CD14-positive monocyte (primary cell): Measurements from ENCODE around the gene SGMS1. TPM values are rescaled to one million over a fixed set of nuclear protein-coding genes. Genes with fewer than 3 reads are reported as not detected.

ENCODE experiments used
- DNase-seq, 3 donors: peaks; one replicate each; pipeline ENCODE4 v3.0.0-alpha.2; 2011 to 2022
- H2AFZ ChIP-seq: 2 replicates; pipeline ENCODE4 v1.6.0; 2012; ENCODE audit warnings: mild to moderate bottlenecking, low read depth, low read length, inconsistent platforms; ENCODE audit not compliant: insufficient read depth, poor library complexity, severe bottlenecking
- H3K27ac ChIP-seq, 2 donors: 1 replicate in 1 of 2; 2 replicates in 1 of 2; pipeline ENCODE4 v1.5.1; 2012 to 2013; ENCODE audit warnings: low read length in 2 of 2, control low read depth in 1 of 2, inconsistent platforms in 1 of 2, low read depth in 1 of 2, mild to moderate bottlenecking in 1 of 2
- H3K27me3 ChIP-seq, 2 donors: one replicate each; pipeline versions ENCODE4 v1.6.0 to v1.6.1; 2011 to 2013; ENCODE audit warnings: low read length in 2 of 2; ENCODE audit not compliant: control insufficient read depth in 2 of 2, insufficient read depth in 2 of 2
- H3K36me3 ChIP-seq, 2 donors: replicated peaks in 1 of 2; 1 replicate in 1 of 2; 2 replicates in 1 of 2; pipeline versions ENCODE4 v1.5.1 to v1.6.1; 2012 to 2013; ENCODE audit warnings: low read length in 2 of 2, control low read depth in 1 of 2, inconsistent platforms in 1 of 2, mild to moderate bottlenecking in 1 of 2; ENCODE audit not compliant: insufficient read depth in 2 of 2, control insufficient read depth in 1 of 2
- H3K4me1 ChIP-seq, 2 donors: 1 replicate in 1 of 2; 2 replicates in 1 of 2; pipeline versions ENCODE4 v1.5.1 to v1.6.1; 2012 to 2013; ENCODE audit warnings: low read length in 2 of 2, control low read depth in 1 of 2, inconsistent platforms in 1 of 2, mild to moderate bottlenecking in 1 of 2, moderate library complexity in 1 of 2; ENCODE audit not compliant: insufficient read depth in 2 of 2, control insufficient read depth in 1 of 2
- H3K4me2 ChIP-seq: replicated peaks from 2 replicates; pipeline ENCODE3; 2012; ENCODE audit warnings: low read length, moderate library complexity, mild to moderate bottlenecking; ENCODE audit not compliant: poor library complexity, severe bottlenecking; ENCODE audit errors: extremely low read depth
- H3K4me3 ChIP-seq, 3 experiments: fragments of 200-600 bp in 1 of 3; sonication (generic) in 1 of 3; replicated peaks in 1 of 3; 1 replicate in 2 of 3; 2 replicates in 1 of 3; pipeline ENCODE4 v1.5.1; 2011 to 2013; ENCODE audit warnings: low read length in 3 of 3, mild to moderate bottlenecking in 3 of 3, control low read depth in 2 of 3, low read depth in 2 of 3, inconsistent platforms in 1 of 3, moderate library complexity in 1 of 3
- H3K79me2 ChIP-seq: 2 replicates; pipeline ENCODE4 v1.6.0; 2012; ENCODE audit warnings: mild to moderate bottlenecking, control low read depth, inconsistent platforms, low read length, moderate library complexity; ENCODE audit not compliant: insufficient read depth
- H3K9ac ChIP-seq: 2 replicates; pipeline ENCODE4 v1.6.0; 2017; ENCODE audit warnings: low read length, mild to moderate bottlenecking; ENCODE audit not compliant: insufficient read depth, poor library complexity, severe bottlenecking
- H3K9me3 ChIP-seq, 2 donors: replicated peaks in 1 of 2; 1 replicate in 1 of 2; 2 replicates in 1 of 2; pipeline versions ENCODE4 v1.5.1 to v1.6.1; 2012 to 2013; ENCODE audit warnings: low read length in 2 of 2, control low read depth in 1 of 2; ENCODE audit not compliant: control insufficient read depth in 1 of 2, insufficient read depth in 1 of 2
- H4K20me1 ChIP-seq: 2 replicates; pipeline ENCODE4 v1.6.0; 2012; ENCODE audit warnings: mild to moderate bottlenecking, low read length, control low read depth, moderate library complexity; ENCODE audit not compliant: insufficient read depth
- H3K27ac Mint-ChIP-seq, 7 donors: one replicate each; pipeline ENCODE4 v1.8.0; 2020; ENCODE audit warnings: mild to moderate bottlenecking in 7 of 7, mixed read lengths in 7 of 7, moderate library complexity in 6 of 7, inconsistent platforms in 2 of 7
- H3K27me3 Mint-ChIP-seq, 3 donors: one replicate each; pipeline ENCODE4 v1.8.0; 2021 to 2022; ENCODE audit warnings: low read depth in 3 of 3, mild to moderate bottlenecking in 3 of 3, mixed read lengths in 3 of 3, moderate library complexity in 3 of 3, inconsistent platforms in 1 of 3
- H3K36me3 Mint-ChIP-seq, 2 donors: one replicate each; pipeline ENCODE4 v1.8.0; 2020; ENCODE audit warnings: mixed read lengths in 2 of 2, inconsistent platforms in 1 of 2, mild to moderate bottlenecking in 1 of 2
- H3K4me1 Mint-ChIP-seq: one replicate; pipeline ENCODE4 v1.8.0; 2020; ENCODE audit warnings: mild to moderate bottlenecking, mixed read lengths
- H3K4me3 Mint-ChIP-seq, 2 donors: one replicate each; pipeline ENCODE4 v1.8.0; 2020; ENCODE audit warnings: mild to moderate bottlenecking in 2 of 2, mixed read lengths in 2 of 2, moderate library complexity in 1 of 2
- H3K9me3 Mint-ChIP-seq, 7 donors: one replicate each; pipeline ENCODE4 v1.8.0; 2020 to 2022; ENCODE audit warnings: mixed read lengths in 7 of 7, mild to moderate bottlenecking in 6 of 7, moderate library complexity in 6 of 7, inconsistent platforms in 2 of 7
- CTCF ChIP-seq: fragments of 200-600 bp; IDR thresholded peaks from one replicate; pipeline ENCODE4 v1.8.0; 2022; ENCODE audit warnings: antibody characterized with exemption, mild to moderate bottlenecking
- WGBS: methylation state at CpG from one replicate; pipeline ENCODE4 v1.1.5; 2013; ENCODE audit warnings: missing lambda C conversion rate; ENCODE audit not compliant: insufficient coverage; 5-methylcytosine and 5-hydroxymethylcytosine counted together
- intact Hi-C, 2 donors: fragments of 100-400 bp; cut with micrococcal nuclease; formaldehyde crosslinking; loops; one replicate each; pipeline versions ENCODE4 v1.15.0 to v1.15.1; 2023
- polyA plus RNA-seq, 3 donors: library from polyadenylated mRNA; depleted of rRNA in 1 of 3; unstranded in 2 of 3; stranded (reverse) in 1 of 3; fragments of 300-500 nt in 2 of 3; fragments of >200 nt in 1 of 3; fragmentation: Illumina TruSeq in 2 of 3; gene quantifications; 1 replicate in 2 of 3; 2 replicates in 1 of 3; pipeline ENCODE4 v1.2.3, GENCODE V29; 2012 to 2021

The SGMS1 gene
- polyA plus RNA-seq, 3 donors: 19.5 to 20.6 (median 20.4) TPM

- Mint-ChIP-seq H3K9me3 (no peaks in the 10 kb centered on the region), H3K4me3 (no peak overlapping the region), H3K36me3 (peaks cover 4 to 10% of the 10 kb centered on the region in 2 donors), H3K27me3 (no peaks in the 10 kb centered on the region), H3K27ac (peak overlapping the region in 1 of 7 donors; percentile 62), H3K4me1 (peaks cover 33% of the 10 kb centered on the region)
- Histone ChIP-seq H3K79me2 (peaks cover 8% of the 10 kb centered on the region), H3K4me3 (no peak overlapping the region), H3K4me2 (no peak overlapping the region), H3K9ac (no peak overlapping the region), H3K27me3 (no peaks in the 10 kb centered on the region), H3K36me3 (no peaks in the 10 kb centered on the region), H3K27ac (no peak overlapping the region), H3K9me3 (no peaks in the 10 kb centered on the region), H4K20me1 (peaks cover 59% of the 10 kb centered on the region), H3K4me1 (peaks cover 18 to 21% of the 10 kb centered on the region in 2 donors), H2AFZ (no peak overlapping the region)
- no CpG with 5 or more reads among the region's 1 CpG for WGBS
- TF ChIP-seq CTCF: no peak
- no peak for DNase-seq
- intact Hi-C loops: no loop called here
These were observed 23.5 kb downstream of the SGMS1 start for GRCh38 chr10:50600286-50600685.

DNA sequence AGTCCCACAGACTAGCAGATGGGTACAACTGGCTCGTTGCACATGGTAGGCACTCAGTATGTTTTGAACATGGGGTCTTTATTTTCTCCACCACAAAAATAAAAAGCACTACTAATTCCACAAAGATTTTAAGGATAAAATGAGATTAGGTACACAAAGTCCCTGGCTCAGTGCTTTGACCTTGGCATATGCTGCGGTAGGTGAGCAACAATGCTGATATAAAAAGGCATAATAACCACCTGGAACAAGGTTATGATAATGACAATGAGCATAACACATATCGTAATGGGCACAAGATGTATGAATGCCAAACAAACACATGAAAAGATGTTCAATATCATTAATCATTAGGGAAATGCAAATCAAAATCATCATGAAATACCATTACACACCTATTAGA is 26.9 kb downstream of the SGMS1 start:
- 100% methylated on average over 1 of the region's 3 CpGs for WGBS
- Mint-ChIP-seq H3K9me3 (peaks cover 0 to 1% (median 0%) of the 10 kb centered on the region in 7 donors), H3K27ac (peak overlapping the region in 1 of 7 donors; percentile 72), H3K4me1 (peaks cover 7% of the 10 kb centered on the region), H3K4me3 (no peak overlapping the region), H3K27me3 (no peaks in the 10 kb centered on the region), H3K36me3 (peaks cover 6 to 8% of the 10 kb centered on the region in 2 donors)
- Histone ChIP-seq H4K20me1 (peaks cover 36% of the 10 kb centered on the region), H3K79me2 (no peaks in the 10 kb centered on the region), H3K4me1 (no peaks in the 10 kb centered on the region), H3K9ac (no peak overlapping the region), H2AFZ (no peak overlapping the region), H3K4me3 (no peak overlapping the region), H3K36me3 (no peaks in the 10 kb centered on the region), H3K9me3 (no peaks in the 10 kb centered on the region), H3K27me3 (no peaks in the 10 kb centered on the region), H3K4me2 (no peak overlapping the region), H3K27ac (no peak overlapping the region)
- intact Hi-C loops: no loop called here
- no peak for DNase-seq
- no peak for TF ChIP-seq CTCF
